Activated effector memory CD4-positive, alpha-beta T cell treated with anti-CD3 and anti-CD28 coated beads, Interleukin-2, amount 50 U/mL, for 16 hours (primary cell): ENCODE data around the gene RNU6-1.

Experiments used
- DNase-seq: peaks from one replicate; pipeline ENCODE4 v3.0.0-alpha.2; 2020

Gene RNU6-1

GRCh38 chr15:67796196-67797127 is 43.4 kb downstream of the RNU6-1 start:
- DNase-seq, result no peak

GRCh38 chr15:67794832-67795574 is 44.8 kb downstream of the RNU6-1 start:
- DNase-seq, result no peak

DNA sequence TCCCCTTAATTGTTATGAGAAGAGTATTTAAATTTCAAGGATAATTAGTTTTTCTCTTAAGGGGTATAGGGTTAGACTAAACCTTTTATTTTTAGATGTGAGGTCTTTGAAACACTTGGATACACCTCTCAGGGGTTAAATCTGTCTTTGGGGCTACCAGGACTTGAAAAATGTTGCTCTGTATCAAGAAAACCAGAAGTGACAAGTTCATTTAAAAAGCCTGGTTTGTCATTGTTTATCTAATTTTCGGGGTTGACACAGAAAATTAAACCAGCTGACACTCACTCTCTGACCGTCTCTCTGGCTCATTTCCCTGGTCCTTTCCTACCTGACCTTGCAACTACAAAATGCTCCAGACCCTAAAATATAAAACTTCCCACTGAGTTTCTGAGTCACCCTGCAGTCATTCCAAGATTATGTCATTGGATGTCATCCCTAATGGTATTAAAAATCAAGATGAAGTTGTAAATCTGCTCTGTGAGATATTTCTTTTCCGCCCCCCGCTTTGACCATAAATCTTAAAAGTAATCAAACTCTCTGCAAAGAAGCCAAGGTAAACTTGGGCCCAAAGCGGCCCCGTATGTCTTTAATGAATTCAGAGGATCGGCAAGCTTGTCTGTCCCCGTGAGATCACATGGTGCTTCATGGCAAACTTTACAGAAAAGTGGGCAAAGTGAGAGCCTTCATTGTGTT is 47.4 kb downstream of the RNU6-1 start:
- DNase-seq, result no peak

DNA sequence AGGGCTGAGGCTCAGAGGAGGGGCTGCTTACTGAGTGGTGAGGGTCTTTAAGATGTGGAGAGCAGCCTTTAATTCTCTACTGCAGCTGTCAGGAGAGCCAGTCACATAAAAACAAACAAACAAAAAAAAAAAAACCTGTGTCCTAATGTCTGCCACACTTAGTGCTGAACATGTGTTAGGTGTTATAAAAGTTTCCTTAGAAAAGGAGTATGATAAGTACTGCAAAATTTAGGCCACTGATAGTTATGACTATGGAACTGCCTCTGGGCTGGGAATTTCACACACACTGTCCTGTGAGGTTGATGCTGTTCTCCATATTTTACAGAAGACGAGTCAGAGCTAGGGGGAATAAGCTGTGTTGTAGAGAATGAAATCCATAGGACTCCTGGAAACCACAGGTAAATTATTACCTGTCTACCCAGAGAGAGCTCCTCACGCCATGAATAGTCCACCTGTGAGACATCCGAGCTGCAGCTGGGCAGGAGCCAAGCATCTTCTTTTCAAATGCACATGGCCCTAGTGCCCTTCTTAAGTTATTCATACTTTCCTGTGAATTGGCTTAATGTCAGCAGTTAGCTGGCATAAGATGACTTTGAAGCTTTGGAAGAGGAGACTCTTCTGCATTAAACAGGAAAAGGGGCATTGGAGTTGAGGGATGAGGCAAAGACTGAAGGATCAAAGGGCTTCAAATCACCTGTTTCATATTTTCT is 49.1 kb downstream of the RNU6-1 start:
- no peak for DNase-seq
